ENCODE measurements around the gene SZRD1.

The SZRD1 gene

DNA sequence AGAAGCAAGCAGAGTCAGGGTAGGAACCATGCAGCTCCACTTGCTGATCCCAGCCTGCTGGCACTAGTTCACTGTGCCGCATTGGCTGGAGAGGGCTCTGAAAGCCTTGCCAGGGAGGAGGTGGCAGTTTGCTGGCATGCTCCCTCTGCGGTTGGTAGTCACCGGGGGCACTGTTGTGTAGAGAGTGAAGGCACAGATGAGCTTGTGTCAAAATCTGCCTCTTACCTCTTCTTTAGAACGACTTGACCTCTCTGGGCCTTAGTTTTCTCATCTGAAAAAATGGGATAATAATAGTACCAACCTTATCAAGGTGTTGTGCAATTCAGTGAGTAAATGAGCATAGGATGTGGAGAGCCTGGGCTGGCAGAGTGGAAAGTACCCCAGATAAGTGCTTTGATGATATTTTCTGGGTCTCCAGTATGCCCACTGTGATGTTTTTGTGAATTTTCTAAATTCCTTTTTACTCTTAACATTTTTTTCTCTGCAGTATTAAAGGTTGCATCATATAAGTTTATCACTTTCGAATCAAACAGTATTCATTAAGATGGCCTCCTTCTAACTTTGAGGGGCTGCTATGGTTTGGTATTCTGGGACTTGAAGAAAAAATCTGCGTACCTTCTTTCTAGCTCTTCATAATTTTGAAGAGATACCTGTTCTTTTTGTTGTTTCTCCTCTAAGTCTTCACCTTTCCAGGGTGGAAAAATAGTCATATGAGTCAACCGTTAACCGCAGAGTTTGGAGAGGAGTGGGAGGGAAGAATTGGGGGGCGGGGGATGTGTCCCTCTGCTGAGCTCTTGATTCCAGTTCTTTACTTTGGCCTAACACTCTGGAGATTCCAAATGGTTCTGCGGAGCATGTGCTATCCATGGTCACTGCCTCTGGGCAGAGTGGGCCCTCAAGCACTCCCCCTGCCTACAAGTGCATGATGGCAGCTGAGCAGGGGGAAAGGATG, 26.8 kb downstream of the SZRD1 start:
- no peak for DNase-seq (ENCODE audit: low read depth in 2 of 2, low spot score in 1 of 2)

- DNase-seq (ENCODE audit: low read depth in 2 of 2, low spot score in 1 of 2): no peak
These were observed 27.9 kb downstream of the SZRD1 start for GRCh38 chr1:16394977-16395376.

GRCh38 chr1:16396591-16396990, 29.5 kb downstream of the SZRD1 start:
- no peak for DNase-seq (ENCODE audit: low read depth in 2 of 2, low spot score in 1 of 2)

GRCh38 chr1:16397120-16397519, 30.1 kb downstream of the SZRD1 start:
- DNase-seq (ENCODE audit: low read depth in 2 of 2, low spot score in 1 of 2): no peak

DNA sequence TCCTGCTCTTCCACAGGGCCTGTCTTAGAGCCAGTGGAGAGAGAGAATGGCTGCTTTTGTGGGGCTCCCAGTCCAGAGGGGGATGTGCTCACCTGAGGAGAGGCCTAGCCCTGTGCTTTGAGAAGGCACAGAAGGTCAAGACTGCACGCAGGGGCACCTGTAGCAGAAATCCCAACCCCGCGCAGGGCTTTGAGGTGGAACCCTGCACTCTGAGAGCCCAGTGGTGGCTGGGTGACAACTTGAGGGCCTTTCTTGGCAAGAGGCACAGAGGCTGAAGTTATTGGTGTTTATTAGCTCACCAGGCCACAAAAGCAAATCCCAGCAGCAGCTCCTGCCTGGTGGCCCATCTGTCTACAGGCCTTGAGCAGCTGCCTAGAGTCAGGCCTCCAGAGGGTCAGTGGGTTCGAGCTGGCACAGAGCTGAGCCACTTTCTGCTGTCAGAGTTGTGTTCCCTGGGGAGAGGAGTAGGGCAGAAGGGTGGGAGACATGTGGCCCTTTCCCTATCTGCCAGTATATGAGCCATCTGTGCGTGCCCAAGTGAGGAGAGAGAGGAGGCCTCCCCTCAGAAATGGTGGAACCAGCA, 31.4 kb downstream of the SZRD1 start:
- DNase-seq (ENCODE audit: low read depth in 2 of 2, low spot score in 1 of 2): no peak

DNA sequence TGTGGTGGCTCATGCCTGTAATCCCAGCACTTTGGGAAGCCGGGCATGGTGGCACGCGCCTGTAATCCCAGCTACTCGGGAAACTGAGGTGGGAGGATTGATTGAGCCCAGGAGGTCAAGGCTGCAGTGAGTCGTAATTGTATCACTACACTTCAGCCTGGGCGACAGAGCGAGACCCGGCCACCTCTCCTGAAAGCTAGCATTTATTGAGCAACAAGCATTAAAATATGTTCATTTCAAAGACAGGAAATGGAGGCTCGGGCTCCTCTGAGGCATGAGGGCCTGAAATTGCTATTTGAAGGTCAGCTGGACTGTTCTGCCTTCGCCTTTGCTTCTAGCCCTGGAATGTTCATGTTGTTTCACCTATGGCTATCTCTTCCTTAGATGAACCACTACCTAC, 35.7 kb downstream of the SZRD1 start:
- no peak for DNase-seq (ENCODE audit: low read depth in 2 of 2, low spot score in 1 of 2)

DNA sequence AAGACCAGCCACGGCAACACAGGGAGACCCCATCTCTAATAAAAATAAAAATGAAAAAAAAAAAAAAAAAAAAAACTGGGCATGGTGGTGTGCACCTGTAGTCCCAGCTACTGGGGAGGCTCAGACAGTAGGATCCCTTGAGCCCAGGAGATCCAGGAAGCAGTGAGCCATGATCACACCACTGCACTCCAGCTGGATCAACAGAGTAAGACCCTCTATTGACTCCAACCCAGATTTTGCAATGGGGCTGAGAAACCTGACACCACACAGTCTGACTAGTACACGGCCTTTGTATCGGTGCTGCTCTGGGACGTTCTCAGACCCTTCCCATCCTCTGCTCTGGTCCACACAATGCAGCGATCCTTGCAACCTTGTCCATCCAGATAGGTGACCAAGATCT, 38.4 kb downstream of the SZRD1 start:
- DNase-seq (ENCODE audit: low read depth in 2 of 2, low spot score in 1 of 2): no peak

DNA sequence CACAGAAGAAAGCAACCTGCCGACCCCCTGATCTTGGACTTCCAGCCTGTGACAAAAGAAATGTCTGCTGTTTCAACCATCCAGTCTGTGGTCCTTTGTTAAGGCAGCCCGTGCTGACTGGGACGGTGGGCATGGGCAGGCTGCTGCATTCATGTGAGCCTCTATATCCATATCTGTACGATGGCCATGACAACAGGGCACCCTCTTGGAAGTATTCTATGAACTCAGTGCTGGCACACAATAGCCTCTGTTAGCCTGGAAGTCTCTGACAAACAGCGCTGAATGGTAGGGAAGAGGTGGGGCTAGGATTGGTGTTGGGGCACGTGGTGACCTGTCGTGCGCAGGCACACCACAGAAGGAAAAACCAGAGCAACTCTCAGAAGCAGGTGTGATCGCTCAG, 39.8 kb downstream of the SZRD1 start:
- DNase-seq (ENCODE audit: low read depth in 2 of 2, low spot score in 1 of 2): no peak

- no peak for DNase-seq (ENCODE audit: low read depth in 2 of 2, low spot score in 1 of 2)
These were observed 42.6 kb downstream of the SZRD1 start for GRCh38 chr1:16409536-16410152.

GRCh38 chr1:16410803-16411202, 43.8 kb downstream of the SZRD1 start:
- DNase-seq (ENCODE audit: low read depth in 2 of 2, low spot score in 1 of 2): no peak

DNA sequence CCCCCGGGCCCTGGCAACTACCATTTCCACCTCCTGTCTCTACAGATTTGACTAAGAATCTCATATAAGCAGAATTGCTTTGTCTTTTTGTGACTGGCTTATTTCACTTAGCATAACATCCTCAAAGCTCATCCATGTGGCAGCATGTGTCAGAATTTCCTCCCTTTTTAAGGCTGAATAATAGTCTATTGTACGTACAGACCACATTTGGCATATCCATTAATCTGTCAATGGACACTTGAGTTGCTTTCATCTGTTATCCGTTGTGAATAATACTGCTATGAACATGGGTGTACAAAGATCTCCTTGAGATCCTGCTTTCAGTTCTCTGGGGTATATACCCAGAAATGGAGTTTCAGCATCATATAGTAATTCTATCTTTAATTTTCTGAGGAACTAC, 46.1 kb downstream of the SZRD1 start:
- DNase-seq (ENCODE audit: low read depth in 2 of 2, low spot score in 1 of 2): no peak

DNA sequence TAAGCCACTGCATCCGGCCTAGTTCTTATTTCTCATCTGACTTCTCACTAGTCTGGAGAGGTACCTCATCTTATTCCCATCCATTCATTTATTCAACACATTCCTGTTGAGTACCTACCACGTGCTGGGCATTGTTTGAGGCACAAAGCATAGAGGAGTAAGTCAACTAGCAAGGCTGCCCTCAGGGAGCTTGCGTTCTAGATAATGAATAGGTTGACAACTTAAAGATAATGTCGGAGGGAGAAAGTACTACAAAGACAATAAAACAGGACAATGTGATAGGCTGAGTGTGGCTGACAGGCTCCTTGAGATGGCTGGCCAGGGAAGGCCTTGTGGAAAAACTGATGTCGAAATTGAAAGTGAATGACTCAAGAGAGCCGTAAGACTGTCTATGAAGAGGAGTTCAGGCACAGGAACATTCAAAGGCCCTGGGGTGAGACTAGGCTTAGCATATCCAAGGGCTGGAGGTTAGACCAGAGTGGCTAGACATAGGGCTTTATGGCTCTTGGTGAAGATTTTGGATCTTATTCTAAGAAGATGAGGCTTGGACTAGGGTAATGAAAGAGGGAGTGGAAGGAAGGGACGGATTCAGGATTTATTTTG, 51.9 kb downstream of the SZRD1 start:
- no peak for DNase-seq (ENCODE audit: low read depth in 2 of 2, low spot score in 1 of 2)

- peak; percentile 16 to 24 for DNase-seq (ENCODE audit: low read depth in 2 of 2, low spot score in 1 of 2)
These were observed 53.5 kb downstream of the SZRD1 start for GRCh38 chr1:16420424-16421118.

- DNase-seq (ENCODE audit: low read depth in 2 of 2, low spot score in 1 of 2): no peak
These were observed 54.2 kb downstream of the SZRD1 start for GRCh38 chr1:16421201-16421600.

DNA sequence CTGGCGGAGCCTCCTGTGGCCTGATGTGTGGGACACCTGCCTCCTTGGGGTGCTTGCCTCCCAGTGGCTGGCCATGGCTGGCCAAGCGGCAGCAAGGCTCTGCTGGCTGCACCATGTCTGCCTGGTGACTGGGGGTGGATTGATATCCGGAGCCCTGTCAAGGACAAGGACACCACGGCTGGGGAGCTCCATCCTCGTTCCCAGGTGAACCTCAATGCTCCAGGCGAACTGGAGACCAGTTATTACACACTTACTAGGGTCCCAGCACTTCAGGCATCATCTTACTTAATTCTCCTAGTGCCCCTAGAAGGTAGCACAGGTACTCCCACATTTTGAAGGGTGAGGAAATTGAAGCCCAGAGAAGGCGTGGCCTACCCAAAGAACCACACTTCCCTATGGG, 55.0 kb downstream of the SZRD1 start:
- DNase-seq (ENCODE audit: low read depth in 2 of 2, low spot score in 1 of 2): no peak

DNA sequence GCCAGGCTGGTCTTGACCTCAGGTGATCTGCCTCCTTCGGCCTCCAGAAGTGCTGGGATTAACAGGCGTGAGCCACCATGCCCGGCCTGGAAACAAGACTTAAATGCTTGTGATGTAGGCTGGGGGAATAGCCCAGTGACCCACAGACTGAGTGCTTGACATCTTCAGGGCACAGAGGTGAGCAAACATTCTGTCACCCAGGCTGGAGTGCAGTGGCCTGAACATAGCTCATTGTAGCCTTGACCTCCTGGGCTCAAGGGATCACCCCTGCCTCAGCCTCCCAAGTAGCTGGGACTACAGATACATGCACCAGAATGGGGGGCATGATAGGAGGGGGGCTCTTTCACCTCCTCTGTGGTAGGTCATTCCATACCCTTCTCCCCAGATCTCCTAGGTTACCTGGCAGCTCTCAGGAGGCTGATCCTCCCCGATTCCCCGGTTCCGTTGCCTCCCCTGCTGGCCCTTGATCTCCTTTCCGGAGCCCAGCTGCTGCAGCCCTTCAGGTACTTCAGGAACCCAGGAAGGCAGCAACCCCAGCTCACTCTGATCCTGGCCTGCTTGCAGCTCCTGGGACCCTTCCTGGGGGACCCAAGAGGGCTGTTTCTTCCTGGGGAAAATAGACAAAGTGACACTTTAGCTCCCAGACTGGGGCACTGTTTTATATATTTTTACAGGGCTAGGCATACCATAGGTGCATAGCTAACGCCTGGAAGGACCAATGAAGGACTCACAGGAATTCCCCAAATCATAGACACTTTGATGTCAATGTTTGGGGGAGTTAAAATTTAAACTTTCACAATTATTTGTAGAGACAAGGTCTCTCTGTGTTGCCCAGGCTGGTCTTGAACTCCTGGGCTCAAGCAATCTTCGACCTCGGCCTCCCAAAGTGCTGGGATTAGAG, 58.3 kb downstream of the SZRD1 start:
- no peak for DNase-seq (ENCODE audit: low read depth in 2 of 2, low spot score in 1 of 2)

DNA sequence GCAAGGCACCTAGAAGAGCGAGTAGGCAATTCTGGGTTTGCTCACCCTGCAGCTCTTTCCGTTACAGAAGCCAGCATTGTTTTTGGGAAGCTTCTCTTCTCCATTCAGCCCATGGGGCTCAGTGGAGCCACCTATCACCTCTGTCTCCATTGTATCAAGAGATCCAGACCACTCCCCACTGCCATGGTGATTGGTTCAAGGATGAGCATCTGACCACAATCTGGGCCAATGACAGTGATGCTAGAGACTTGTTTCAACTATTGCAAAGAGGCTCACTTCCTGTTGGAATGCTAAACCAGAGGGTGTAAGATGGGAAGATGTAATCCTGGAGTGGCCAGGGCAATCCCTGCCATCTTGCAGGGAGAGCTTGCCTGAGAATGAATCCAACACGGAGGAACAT, 63.6 kb downstream of the SZRD1 start:
- DNase-seq (ENCODE audit: low read depth in 2 of 2, low spot score in 1 of 2): no peak

DNA sequence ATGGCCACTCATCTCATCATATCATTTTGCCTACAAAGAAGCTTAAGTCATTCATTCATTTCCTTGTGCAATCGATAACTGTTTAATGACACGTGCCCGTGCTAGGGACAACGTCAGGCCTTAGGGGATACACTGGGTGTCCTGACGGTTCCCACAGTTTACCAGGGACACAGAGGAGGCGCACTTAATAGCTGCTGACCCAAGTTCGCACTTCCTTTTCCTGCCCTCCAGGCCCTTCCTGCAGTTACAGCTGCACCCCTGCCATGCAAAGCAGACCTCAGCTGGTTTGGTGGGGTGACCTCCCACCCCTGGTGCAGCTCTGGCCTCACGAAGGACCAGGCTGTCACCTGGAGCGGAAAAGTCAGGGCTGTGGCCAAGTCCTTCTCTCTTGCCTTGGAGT, 66.0 kb downstream of the SZRD1 start:
- no peak for DNase-seq (ENCODE audit: low read depth in 2 of 2, low spot score in 1 of 2)

DNA sequence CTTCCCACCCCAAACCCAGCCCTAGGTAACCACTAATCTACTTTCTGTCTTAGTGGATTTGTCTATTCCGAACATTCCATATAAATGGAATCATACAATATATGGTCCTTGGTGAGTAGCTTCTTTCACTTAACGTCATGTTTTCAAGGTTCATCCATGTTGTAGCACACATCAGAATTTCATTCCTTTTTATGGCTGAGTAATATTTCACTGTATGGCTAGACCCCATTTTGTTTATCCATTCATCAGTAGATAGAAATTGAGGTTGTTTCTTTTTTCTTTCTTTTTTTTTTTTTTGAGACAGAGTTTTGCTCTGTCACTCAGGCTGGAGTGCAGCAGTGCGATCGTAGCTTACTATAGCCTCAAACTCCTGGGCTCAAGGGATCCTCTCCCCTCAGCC, 67.0 kb downstream of the SZRD1 start:
- no peak for DNase-seq (ENCODE audit: low read depth in 2 of 2, low spot score in 1 of 2)

- no peak for DNase-seq (ENCODE audit: low read depth in 2 of 2, low spot score in 1 of 2)
These were observed 67.5 kb downstream of the SZRD1 start for GRCh38 chr1:16434501-16434900.

All from stimulated activated CD8-positive, alpha-beta memory T cell treated with anti-CD3 and anti-CD28 coated beads, Interleukin-4, amount 100 ng/mL, for 4 hours (primary cell).